ENCODE measurements around the gene ERP44.

- TF ChIP-seq CTCF (IDR thresholded peaks at IDR 0.05) (no peak), POLR2A (IDR thresholded peaks at IDR 0.05) (peak in 1 of 3 donors; percentile 48)
These were observed 534 bp downstream of the ERP44 start for GRCh38 chr9:100098046-100098886.
